HG03139 (cell line): Measurements from ENCODE around the gene MACO1.

Source experiments
- ATAC-seq: cut with Tn5 transposase; IDR thresholded peaks from one replicate; pipeline ENCODE4 v1.9.1; 2021; ENCODE audit not compliant: unreplicated experiment

The MACO1 gene

GRCh38 chr1:25520446-25521061, 89.9 kb downstream of the MACO1 start:
- ATAC-seq, result no peak

- no peak for ATAC-seq
Measured at GRCh38 chr1:25522031-25522655, 91.4 kb downstream of the MACO1 start.

GRCh38 chr1:25523542-25523941, 92.8 kb downstream of the MACO1 start:
- ATAC-seq, result no peak

GRCh38 chr1:25524568-25525360, 94.1 kb downstream of the MACO1 start:
- ATAC-seq, result no peak

- ATAC-seq, result no peak
Measured at GRCh38 chr1:25525361-25525688, 94.6 kb downstream of the MACO1 start.

GRCh38 chr1:25526753-25527152, 96.1 kb downstream of the MACO1 start:
- no peak for ATAC-seq

- ATAC-seq, result no peak
Measured at GRCh38 chr1:25527226-25527846, 96.6 kb downstream of the MACO1 start.

GRCh38 chr1:25527946-25528595, 97.4 kb downstream of the MACO1 start:
- ATAC-seq, result no peak

- no peak for ATAC-seq
Measured at GRCh38 chr1:25528881-25529517, 98.3 kb downstream of the MACO1 start.

GRCh38 chr1:25529518-25530185, 99.0 kb downstream of the MACO1 start:
- ATAC-seq, result no peak

GRCh38 chr1:25530186-25531081, 99.7 kb downstream of the MACO1 start:
- ATAC-seq, result no peak

- no peak for ATAC-seq
Measured at GRCh38 chr1:25531082-25531461, 100.4 kb downstream of the MACO1 start.

GRCh38 chr1:25532970-25533369, 102.3 kb downstream of the MACO1 start:
- ATAC-seq, result no peak

GRCh38 chr1:25533775-25534409, 103.2 kb downstream of the MACO1 start:
- ATAC-seq, result no peak

GRCh38 chr1:25534410-25534788, 103.7 kb downstream of the MACO1 start:
- no peak for ATAC-seq

- no peak for ATAC-seq
Measured at GRCh38 chr1:25536124-25536523, 105.4 kb downstream of the MACO1 start.

- no peak for ATAC-seq
Measured at GRCh38 chr1:25537153-25537831, 106.6 kb downstream of the MACO1 start.

- ATAC-seq, result no peak
Measured at GRCh38 chr1:25538191-25538767, 107.6 kb downstream of the MACO1 start.
